Ramos (cell line): ENCODE measurements around the gene MAL.
"Not testable (repeated sequence)": the region's sequence is repeated elsewhere in the genome, so short reads cannot be mapped to it uniquely, and the experiment has no call there.

Experiments
- in situ Hi-C: fragments of 300-500 bp; cut with MboI; formaldehyde crosslinking; loops from one replicate; pipeline ENCODE4 v1.14.3; 2022; ENCODE audit warnings: low sequenced_read_pairs; ENCODE audit not compliant: unreplicated experiment

MAL gene

GRCh38 chr2:95077861-95078603, 52.5 kb downstream of the MAL start:
- in situ Hi-C loops, result loop anchor here (10.0 kb wide), 1 partner anchor 57 kb away; no protein-coding TSS in a partner anchor

DNA sequence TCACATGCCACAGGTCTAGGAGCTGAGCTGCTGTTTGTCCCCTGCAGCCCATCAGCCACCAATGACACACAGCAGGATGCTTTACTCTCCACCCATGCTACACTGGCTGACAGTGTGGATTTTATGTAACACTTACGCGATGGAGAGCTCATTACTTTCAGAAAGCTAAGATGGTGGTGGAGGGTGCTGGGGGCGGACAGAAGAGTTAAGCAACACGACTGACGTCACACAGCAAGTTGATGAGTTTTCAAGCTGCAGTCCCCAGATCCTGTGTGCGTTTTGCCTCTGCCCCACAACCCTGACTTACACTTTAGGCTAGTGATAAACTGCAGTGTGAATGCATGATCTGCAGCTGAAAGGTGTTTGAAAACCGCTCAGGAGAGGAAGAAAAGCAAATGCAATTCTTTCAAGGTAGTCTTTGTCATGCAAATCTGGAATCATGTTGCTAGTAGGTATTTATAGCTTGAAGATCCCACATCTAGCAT, 53.7 kb downstream of the MAL start:
- in situ Hi-C loops, result loop anchor here (10.0 kb wide), 1 partner anchor 56 kb away; no protein-coding TSS in a partner anchor

- in situ Hi-C loops, result no loop called here
Measured at GRCh38 chr2:95082477-95082876, 57.0 kb downstream of the MAL start.

- in situ Hi-C loops, result no loop called here
Measured at GRCh38 chr2:95086017-95086416, 60.5 kb downstream of the MAL start.

GRCh38 chr2:95087379-95087778, 61.9 kb downstream of the MAL start:
- in situ Hi-C loops, result no loop called here

- in situ Hi-C loops, result no loop called here
Measured at GRCh38 chr2:95091885-95092555, 66.5 kb downstream of the MAL start.

- in situ Hi-C loops, result not testable (repeated sequence)
Measured at GRCh38 chr2:95098273-95098672, 72.8 kb downstream of the MAL start.

GRCh38 chr2:95099910-95100309, 74.4 kb downstream of the MAL start:
- in situ Hi-C loops, result no loop called here
